PC-9 (cell line): Measurements from ENCODE around the gene ADAD1.

Source experiments
- EZH2 ChIP-seq: fragments of 200-600 bp; sonication (generic); IDR thresholded peaks from 2 replicates; pipeline ENCODE4 v1.8.0; 2017; ENCODE audit warnings: antibody characterized with exemption, low read depth
- TF ChIP-seq, protein P1 (sequence below): fragments of 200-600 bp; sonication (generic); conservative IDR thresholded peaks from 2 replicates; pipeline ENCODE4 v1.6.1; 2017; ENCODE audit warnings: mixed run types, antibody characterized with exemption, mild to moderate bottlenecking, moderate library complexity

DNA sequence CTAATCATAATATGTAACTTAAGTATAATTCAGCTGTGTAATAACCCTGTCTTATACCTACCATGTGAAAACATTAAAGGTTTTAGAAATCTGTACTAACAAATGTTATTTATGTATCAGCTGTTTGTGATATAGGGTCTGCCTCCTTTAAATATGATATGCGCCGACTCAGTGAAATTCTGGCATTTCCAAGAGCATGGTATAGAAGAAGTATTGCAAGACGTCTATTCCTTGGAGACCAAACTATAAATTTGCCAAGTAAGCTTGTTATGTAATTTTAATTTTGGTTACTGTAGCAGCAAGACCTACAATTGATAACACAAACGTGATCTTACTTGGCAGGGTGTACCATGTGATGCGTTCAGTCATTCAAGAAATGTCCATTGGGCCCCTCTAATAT lies 32.3 kb upstream of the ADAD1 start:
- TF ChIP-seq, protein P1, sequence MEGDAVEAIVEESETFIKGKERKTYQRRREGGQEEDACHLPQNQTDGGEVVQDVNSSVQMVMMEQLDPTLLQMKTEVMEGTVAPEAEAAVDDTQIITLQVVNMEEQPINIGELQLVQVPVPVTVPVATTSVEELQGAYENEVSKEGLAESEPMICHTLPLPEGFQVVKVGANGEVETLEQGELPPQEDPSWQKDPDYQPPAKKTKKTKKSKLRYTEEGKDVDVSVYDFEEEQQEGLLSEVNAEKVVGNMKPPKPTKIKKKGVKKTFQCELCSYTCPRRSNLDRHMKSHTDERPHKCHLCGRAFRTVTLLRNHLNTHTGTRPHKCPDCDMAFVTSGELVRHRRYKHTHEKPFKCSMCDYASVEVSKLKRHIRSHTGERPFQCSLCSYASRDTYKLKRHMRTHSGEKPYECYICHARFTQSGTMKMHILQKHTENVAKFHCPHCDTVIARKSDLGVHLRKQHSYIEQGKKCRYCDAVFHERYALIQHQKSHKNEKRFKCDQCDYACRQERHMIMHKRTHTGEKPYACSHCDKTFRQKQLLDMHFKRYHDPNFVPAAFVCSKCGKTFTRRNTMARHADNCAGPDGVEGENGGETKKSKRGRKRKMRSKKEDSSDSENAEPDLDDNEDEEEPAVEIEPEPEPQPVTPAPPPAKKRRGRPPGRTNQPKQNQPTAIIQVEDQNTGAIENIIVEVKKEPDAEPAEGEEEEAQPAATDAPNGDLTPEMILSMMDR: no peak
- TF ChIP-seq EZH2: no peak
